Stimulated activated CD8-positive, alpha-beta memory T cell treated with anti-CD3 and anti-CD28 coated beads, Interleukin-7, amount 100 ng/mL, for 1 hour (primary cell): Measurements from ENCODE around the gene OGDHL.
"Not testable (repeated sequence)": the region's sequence is repeated elsewhere in the genome, so short reads cannot be mapped to it uniquely, and the experiment has no call there.

Experiments
- DNase-seq, 2 donors: peaks; one replicate each; pipeline ENCODE4 v3.0.0-alpha.2; 2020; ENCODE audit warnings: low read depth in 2 of 2

OGDHL gene

DNA sequence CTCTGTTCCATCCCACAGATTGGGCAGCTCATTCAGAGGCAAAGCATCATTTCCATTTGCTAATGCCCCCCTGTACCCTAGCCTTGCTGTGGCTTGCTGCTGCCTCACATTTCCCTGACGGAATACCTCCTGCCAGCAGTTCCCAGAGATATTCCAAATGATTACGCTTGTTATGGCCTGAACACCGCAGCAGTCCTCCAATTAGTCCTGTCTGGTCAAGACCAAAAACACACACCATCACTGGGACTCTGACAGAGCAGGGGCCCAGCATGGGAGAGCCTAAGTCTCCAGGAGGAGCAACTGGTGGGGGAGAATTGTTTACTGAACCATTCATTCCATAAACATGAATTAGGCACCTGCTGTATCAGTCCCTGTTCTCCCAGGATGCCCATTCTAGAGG, 6.1 kb downstream of the OGDHL start:
- DNase-seq: no peak

DNA sequence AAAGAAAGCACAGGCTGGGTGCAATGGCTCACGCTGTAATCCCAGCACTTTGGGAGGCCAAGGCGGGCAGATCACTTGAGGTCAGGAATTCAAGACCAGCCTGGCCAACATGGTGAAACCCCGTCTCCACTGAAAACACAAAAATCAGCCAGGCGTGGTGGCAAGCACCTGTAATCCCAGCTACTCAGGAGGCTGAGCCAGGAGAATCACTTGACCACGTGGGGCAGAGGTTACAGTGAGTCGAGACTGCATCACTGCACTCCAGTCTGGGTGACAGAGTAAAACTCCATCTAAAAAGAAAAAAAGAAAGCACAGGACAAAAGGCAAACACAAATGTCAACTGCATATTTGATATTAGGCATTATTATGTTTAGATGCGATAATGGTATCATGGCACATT, 7.2 kb downstream of the OGDHL start:
- not testable (repeated sequence) for DNase-seq

DNA sequence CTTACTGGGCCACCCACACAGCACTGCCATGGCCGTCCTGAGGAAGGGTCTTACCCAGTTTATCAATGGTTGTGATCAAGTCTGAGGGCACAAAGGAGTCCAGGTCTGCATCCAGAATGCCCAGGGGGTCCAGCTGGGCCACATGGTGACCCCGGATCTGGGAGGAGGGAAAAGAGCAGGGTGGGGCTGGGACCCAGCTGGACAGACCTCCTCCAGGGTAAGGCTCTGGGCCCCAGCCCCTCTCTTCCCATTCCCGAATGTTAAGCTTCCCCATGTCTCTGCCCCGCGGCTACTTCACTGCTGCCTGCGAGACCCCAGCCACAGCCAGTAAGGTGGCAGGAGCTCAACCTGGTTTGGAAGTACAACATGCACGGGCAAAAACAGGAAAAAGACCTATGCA, 9.5 kb downstream of the OGDHL start:
- no peak for DNase-seq

DNA sequence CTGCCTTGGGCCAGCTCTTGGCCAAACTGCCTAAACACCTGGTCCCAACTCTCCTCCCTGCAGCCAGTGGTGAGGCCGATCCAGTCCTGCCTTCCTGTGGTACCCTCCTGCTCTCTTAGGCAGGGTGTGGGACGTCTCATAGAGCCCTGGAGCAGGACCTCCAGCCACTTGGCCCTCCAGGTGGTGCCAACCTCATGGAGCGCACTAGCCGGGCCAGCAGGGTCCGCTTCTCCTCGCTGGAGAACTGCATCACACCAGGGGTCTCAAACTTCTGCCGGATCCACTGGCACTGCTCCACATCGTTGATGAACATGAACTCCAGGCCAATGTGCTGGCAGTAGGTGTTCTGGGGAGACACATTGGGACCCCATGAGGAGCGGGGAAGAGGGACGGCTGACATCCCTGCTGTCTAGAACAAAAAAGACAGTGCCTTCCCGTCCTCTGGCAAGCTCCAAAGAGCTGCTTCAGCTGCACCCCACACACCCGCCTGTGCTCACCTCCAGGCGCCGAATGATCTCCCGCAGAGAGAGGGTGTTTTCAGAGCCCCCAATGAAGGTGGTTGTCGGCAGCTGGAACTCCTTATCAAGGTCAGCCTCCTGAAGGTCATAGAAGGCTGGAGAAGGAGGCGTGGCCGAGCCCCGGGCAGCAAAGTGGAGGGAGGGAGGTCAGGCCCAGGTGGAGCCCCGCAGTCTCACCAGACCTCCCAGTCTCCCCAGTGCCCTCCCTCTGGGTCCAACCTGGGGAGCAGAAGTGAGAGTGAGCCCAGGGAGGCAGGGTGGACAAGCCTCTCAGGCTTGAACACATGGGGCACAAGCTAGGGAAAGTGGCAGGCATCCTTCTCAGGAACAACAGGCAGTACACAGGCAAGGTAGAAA, 10.2 kb downstream of the OGDHL start:
- DNase-seq: no peak

DNA sequence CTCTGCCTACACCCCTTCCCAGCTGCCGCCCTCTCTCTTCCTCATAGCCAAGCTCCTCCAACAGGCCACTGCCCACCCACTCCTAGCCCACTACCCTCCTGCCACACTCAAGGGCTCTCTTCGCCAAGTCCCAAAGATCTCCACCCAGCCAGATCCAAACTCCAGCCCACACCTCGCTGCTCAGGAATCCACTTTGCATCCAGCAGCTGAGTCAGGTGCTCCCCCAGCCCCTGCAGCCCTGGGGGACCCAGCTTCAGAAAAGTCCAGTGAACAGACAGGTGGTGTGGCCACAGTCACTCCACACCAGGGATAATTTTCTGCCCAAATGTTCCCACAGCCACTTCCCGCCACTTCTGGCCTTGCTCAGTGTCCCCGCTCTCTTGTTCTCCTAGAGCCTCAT, 10.9 kb downstream of the OGDHL start:
- no peak for DNase-seq

DNA sequence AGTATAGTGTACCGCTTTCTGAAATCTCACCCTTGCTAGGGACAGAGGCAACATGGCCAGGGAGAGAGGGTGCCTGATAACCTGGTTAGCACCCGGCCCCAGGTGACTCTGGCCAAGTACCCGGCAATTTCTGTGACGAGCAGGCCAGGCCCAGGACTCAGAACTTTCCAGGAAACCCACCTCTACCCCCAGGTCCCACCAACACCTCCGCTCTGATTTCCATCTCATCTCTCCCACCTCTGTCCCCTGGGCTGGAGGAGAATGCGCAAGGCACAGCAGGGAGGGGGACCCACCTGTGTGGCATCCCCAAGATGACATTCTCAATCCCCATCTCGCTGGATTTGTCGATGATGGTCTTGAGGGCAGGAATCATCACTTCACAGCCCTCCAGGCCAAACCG, 11.6 kb downstream of the OGDHL start:
- no peak for DNase-seq

DNA sequence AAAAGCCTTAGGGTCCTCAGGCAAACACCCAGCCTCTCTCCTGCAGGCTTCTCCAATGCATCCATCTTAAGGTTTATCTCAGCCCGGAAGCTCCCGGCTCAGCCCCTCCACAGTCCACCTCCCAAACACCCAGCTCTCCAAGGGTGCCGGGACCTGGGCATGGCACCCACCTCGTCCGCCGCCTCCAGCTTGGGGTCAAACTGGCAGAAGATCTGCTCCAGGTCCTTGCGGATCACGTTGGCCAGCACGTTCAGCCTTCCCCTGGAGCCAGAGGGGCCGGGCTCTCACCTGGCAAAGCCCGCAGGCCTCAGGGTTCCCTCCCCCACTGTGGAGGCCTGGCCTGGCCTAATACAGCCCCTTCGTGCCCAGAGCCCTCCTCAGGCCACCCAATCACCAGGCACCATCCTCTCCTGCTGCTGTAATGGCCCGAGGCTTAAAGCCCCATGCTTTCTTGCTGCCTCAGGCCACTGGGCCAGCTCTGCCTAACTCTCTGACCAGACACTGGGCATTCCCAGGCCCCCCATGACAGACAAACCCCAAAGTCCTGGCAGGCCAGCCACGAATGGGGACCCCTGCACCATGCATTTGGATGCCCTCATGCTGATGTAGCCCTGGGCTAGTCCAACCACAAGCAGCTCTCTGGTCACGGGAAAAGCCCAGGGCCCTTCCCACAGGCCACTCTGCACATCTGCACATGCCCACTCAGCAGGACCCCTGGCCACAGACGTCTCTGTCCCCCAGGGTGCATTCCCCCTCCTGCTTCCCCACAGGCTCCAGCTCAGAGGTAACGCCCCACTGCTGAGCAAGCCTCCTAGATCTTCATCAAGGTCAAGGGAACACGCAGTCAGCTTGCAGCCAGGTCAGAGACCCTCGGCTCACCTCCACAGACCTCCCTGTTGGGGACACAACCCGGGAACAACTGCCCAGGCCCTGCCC, 12.3 kb downstream of the OGDHL start:
- no peak for DNase-seq

DNA sequence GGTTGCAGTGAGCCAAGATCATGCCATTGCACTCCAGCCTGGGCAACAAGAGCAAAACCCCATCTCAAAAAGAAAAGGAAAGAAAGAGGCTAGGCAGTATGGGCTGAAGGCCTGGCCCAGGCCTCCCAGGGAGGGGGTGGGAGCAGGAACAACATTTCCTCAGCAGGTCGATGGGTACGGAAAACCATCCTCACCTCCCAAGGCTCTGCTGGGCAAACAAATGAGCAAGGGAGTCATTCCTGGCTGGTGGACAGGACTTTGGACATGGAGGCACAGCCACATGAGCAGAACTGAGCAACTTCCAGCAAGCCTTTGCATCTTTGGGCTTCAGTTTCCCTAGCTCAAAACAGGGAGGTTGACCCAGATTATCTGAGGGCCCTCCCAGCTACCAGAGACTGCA, 13.0 kb downstream of the OGDHL start:
- DNase-seq: no peak

DNA sequence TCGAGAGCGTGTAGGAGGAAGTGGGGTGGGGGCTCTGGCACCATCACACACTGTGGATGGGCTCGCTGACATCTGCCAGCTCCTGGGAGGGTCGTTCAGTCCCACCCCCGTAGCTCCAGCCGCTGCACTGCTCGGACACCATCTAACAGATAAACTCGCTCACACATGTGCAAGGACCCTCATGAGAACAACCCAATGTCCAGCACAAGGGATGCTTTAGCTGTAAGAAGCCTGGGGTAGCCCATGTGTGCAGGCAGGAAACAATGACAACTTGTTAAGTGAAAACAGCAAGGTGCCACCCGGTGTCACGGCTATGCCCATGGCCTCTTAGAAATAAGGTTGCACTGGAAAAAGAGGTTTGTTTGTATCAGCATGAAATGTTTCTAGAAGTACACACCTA, 14.1 kb downstream of the OGDHL start:
- no peak for DNase-seq

DNA sequence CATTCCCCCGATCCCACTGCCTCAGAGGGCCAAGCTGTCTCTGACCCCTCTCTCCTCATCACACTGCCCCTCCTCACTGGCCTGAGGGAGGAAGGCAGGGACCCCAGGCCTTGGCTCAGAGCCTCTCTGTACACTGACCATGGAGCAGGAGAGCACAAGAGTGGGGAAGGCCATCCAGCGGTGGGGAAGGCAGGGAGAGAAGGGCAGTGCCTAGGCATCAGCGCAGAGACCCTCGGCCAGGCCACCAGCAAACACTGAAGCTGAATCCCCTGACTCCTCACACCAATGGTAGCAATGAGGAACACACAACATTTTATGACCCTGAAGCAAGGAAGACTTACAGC, 14.8 kb downstream of the OGDHL start:
- no peak for DNase-seq

DNA sequence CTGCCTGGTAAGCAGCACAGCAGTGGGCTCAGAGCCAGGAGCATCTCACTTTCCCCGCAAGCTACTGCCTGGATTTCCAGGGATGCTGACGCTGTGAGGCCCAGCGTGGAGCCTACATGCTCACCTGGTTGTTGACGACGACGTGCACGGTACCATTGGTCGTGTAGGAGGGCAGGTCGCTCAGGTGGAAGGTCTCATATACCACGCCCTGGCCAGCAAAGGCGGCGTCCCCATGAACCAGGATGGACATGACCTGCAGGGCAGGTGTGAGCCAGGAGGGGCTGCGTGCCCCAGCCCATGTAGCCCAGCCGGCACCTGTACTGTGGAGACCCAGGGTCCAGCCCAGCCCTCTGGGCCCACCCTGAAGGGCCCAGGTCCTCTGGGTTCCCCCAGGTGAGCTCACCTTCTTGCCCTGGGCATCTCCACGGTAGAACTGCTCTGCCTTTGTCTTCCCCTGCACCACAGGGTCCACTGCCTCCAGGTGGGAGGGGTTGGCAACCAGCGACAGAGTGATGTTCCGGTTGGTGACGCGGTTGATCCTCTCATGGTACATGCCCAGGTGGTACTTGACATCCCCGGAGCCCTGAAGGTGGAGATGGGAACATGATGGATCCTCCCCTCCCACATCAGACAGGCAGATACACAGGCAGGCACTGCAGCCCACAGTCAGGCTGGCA, 15.4 kb downstream of the OGDHL start:
- DNase-seq: no peak

DNA sequence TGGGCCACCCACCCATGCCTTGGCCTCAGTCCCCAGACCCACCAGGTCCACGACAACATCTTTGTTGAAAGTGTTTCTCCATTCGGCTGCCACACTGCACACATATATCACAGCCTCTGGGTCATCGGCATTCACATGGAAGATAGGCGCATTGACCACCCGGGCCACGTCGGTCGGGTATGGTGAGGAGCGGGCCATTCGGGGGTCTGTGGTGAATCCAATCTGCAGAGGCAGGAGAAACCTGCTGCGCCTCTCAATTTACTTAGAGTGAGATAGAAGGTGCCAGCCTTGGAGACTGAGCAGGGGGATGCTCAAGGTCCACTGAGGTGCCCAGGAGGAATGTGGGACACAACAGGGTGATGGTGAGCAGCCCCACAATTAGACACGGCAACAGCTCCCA, 16.4 kb downstream of the OGDHL start:
- no peak for DNase-seq

DNA sequence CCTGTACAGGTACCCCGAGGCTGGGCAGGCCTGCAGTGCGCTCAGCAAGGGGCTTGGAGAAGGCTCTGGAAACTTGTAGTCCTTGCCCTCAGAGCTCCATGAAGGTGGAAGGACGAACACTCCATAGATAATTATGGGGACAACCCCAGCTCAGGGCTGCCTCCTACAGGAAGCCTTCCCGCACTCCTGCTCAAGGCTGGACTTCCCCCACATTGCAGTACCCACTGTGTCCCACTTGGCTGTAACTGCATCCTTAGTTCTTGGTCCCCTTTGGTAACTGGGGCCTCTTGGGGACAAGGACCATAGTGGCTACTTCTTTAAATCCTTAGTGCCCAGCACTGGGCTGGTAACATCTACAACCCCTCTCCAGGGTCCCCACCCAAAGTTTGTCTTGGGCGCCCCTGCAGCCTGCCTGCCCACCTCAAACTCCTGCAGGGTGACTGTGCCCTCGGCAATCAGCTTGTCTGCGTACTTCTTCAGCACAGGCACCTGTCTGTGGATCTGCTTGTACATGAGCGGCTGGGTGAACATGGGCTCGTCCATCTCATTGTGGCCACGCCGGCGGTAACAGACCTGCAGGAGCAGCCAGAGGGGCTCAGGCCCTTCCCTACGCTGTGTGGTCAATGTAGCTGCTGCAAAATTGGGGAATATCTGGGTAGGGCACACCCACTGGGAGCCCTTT, 17.1 kb downstream of the OGDHL start:
- DNase-seq: no peak

DNA sequence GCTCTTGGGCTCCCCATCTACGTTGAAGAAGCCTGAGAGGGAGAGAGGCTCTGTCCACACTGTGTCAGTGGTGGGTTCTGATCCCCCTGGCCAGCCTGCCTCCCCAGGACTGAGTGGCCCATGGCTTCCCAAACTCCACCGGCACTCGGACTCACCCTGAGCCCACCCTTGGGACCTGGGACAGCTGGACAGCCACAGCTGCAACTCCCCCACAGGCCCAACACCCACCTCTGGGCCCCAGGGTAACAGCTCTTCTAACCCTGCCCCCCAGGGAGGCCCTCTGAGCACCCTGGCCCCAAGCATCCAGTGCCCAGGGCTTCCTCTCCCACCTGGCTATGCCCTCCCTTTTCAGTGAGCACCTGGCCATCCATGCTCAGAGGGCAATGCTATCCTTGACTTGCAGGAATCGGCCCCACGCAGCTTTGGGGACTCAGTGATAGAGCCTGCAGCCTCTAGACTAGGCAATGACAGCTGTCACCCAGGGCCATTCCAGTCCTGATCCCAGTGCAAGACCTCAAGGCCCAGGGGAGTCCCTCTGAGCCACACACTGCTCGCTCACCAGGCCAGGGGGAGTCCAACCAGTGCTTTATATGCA, 17.9 kb downstream of the OGDHL start:
- DNase-seq: no peak

DNA sequence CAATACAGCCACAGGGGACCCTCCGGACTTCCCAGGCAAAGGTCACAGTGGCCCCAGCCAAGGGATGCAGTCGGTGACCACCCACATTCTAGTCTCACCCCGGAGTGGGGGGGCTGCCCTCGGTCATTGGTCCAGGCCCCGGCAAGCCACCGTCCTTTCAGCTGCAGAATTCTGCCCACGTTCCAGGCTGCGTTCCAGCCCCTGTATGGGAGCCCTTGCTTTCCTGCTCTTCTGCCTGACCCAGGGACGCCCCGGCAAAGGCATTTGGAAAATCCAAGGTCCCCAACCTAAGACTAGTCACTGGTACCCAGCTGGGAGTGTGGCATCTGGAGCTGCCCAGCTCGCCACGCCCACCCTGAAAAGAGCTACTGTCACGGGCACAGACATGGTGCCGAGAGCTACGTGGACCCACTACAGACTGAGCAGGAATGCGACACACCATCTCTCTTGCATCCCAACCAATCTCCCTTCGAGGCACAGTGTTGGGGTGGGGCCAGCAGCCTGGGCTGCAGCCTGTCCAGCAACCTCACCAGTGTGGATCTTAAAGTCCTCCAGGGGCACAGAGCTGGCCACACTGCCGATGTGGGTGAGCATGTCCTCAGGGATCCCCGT, 18.6 kb downstream of the OGDHL start:
- DNase-seq: no peak

DNA sequence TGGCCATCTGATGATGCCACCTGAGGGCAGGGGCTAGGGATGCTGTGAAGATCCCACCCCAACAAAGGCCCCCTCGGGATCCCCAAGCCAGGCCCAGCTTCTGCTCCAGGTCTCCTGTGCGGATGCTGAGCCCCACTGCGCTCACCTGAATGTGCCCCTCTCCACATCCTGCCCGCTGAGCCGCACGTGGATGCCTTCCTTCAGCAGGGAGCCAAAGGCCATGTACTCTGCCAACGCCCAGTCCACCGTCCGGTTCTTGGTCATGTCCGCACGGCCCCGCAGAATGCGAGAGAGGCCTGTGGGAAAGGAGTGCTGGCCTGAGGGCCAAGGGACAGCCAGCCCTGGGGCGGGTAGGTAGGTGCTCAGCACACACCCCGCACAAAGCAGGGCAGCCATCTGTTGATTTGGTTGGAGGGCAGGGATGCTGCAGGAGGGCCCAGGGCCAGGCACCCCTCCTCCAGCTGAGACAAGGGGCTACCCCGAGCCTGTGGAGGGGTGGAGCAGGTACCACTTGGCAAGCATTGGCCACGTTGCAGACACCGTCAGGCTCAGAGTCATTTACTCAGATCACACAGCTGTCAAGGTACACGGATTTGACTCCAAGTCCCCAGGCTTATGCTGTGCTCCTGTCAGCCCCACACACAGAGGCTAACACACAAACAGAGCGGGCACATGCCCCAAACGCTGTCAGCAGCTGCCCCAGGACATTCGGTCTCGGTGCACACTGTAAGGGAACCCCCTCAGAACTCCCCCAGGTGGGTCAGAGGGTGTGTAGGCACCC, 19.2 kb downstream of the OGDHL start:
- no peak for DNase-seq

DNA sequence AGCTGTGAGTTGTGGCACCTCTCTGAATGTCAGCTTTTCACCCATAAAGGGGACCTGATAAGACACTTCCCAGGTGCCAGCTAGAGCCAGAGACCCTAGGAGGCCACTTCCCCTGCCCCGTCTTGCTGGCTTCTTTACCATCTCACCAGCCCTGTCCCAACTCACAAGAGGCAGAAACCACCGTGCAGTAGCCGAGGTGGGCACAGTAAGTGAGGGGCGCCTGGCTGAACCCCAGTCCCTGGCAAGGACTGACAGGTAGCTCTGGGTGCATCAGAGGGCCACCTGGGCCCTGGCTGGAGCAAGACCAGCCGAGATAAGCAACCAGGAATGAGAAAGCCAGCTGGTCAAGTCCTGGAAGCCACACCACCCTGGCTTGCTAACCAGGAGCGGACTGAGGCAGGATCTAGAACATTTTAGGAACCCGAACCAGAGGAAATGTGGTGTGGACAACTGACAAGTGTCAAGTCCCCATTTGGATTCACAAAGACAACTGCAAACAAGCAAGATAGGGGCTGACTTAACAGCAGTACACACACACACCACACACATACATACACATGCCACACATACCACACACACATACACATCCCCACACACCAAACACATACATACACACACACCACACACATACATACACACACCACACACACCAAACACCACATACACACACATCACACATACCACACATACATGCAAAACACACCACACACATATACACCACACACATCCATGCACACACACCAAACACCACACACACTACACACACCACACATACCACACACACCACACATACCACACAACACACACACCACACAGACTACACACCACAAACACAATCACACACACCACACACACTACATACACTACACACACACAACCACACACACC, 20.8 kb downstream of the OGDHL start:
- DNase-seq: no peak

DNA sequence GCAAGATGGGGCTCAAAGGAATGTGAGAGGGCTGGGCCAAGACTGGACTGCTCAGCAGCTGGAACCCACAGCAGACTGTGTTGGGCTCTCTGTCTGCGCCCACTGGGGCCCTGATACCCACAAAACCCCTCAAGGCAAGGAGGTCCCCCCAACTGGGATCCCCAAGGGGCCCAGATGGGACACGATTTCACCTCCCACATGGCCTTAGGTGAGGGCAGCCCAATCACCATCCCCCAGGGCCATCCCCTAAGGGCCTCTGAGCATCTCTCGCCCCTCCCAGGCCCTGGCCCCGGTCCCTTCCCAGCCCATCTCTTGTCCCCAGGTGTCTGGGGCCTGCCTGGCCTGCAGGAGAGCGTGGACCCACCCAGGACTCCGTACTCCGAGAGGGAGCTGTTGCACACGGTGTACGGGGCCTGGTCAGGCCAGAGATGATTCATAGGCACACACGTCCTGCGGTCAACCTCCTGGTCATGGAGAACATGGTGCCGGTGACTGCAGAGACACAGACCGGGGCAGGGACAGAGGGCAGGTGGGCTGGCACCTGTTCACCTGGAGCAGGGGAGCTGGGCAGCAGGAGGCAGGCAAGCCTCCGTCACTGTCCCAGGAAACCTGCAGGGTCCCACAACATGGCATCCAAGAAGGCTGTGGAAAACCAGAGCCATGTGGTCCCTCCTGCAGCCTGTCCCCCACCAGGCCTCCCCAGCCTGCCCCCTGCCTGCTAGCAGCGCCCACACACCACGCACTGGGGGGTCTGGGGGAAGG, 21.6 kb downstream of the OGDHL start:
- no peak for DNase-seq
